ENCODE measurements around the gene NINJ1.
"Not testable (repeated sequence)": the region's sequence is repeated elsewhere in the genome, so short reads cannot be mapped to it uniquely, and the experiment has no call there.

The NINJ1 gene

GRCh38 chr9:93117924-93118862 lies 15.9 kb downstream of the NINJ1 start:
- no peak for DNase-seq

- DNase-seq: not testable (repeated sequence)
These were observed 16.5 kb downstream of the NINJ1 start for GRCh38 chr9:93117521-93117920.

GRCh38 chr9:93116072-93116961 lies 17.7 kb downstream of the NINJ1 start:
- no peak for DNase-seq

- no peak for DNase-seq
These were observed 18.5 kb downstream of the NINJ1 start for GRCh38 chr9:93115486-93116071.

DNA sequence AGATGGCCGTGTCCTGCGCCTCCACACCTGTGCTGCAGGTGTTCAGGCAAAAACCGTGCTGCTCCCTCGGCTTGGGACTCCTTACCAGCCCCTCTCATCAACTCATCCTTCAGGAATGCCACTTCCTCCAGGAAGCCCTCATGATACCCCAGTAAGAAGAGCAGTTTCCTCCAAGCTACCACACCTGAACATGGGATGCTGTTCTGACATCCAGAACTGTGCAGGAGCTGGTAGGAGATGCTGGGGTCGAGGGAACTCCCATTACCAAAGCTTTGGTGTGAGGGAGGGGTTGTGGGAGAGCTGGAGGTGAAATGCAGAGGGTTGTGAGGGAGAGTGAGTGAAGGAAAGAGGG lies 19.1 kb downstream of the NINJ1 start:
- DNase-seq: no peak

DNA sequence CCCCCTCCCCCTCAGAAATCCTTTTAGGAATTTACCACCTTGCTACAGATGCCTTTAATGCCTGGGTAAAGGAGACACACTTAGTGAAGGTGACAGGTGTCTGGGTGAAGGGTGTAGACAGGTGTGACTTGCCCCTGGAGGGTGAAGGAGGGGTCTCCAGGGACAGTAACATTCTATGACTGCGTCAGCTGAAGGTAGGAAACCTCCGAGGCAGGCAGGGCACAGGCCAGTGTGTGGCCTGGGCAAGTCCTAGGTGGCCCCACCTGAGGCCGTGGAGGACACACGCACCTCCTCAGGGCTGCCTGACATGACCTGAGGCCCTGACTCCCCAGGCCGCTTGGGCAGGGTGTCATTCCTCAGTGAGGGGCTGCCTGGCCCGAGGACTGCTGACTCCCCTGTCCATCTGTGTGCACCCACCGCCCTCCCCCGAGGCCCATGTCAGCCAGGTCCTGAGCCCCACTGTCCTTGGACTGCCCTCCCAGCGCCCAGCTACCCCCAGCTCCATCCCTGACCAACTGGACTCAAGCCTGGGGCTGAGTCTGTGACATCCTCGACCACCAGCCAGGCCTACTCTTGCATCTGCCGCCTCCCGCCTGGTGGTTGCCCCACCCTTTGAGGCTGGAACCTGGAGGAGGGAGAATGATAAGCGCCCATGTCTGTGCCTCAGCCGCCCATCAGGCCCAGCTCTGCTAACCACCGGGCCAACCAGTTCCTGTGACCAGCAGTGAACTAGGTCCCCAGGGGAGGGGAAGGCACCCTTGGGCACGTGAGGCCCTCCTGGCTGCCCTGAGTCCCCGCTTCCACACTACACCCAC lies 19.7 kb downstream of the NINJ1 start:
- no peak for DNase-seq

DNA sequence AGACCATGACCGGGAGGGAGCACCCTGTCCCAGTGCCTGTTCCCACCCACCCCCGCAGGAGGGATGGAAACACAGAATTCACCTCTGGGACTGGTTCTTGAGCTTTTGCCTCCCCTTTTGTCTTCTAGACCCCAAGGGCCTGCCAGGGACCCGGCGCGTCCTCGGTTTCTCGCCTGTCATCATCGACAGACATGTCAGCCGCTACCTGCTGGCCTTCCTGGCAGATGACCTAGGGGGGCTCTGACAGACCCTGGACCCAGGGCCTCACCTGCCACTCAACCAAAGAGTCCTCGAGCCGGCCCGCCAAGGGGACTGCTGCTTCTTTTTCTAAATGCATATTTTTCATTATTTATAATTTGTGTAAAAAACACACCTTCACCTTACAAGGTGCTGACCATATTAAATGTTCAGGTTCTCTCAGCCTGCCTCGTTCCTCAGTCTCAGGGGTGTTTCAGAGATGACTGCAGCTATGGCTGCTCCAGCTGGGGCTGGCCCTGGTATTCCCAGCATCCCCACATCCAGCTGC lies 21.1 kb downstream of the NINJ1 start:
- DNase-seq: no peak

- no peak for DNase-seq
These were observed 21.8 kb downstream of the NINJ1 start for GRCh38 chr9:93112116-93112863.

- no peak for DNase-seq
These were observed 22.5 kb downstream of the NINJ1 start for GRCh38 chr9:93111371-93112115.

DNA sequence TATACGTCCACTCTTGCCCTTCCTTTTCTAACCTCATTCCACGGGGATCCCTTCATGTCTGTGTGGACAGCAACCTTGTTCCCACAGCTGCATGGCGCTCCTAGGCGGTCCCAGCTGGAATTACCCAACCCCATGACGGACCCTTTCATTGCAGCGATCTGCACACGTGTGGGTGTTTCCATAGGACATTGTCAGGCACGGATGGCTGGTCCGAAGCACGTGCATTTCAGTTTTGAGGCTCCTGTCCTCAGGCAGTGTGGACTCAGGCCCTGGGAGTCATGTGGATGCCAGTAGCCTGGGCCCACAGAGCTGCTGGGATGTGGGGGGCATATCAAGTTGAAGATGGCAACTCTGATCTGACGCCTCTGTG lies 23.1 kb downstream of the NINJ1 start:
- DNase-seq: no peak

DNA sequence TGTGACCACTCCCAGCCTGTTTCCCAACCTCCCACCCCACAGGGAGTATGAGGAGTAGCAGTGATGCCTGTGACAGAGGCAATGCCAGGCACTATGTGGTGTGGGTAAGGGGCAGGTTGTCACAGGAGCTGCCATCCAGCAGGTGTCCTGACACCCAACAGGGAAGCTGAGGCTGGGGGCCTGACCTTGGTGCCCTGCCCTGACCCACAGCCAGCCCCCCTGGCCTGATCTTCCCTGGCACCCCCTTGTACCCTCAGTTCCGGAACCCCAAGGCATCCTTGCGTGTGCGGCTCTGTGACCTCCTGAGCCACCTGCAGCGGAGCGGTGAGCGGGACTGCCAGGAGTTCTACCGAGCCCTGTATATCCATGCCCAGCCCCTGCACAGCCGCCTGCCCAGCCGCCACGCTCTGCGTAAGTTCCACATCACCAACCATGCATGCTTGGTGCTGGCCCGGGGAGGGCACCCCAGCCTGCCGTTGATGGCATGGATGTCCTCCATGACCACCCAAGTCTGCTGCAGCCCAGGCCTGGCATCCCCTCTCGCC lies 23.7 kb downstream of the NINJ1 start:
- DNase-seq: no peak

DNA sequence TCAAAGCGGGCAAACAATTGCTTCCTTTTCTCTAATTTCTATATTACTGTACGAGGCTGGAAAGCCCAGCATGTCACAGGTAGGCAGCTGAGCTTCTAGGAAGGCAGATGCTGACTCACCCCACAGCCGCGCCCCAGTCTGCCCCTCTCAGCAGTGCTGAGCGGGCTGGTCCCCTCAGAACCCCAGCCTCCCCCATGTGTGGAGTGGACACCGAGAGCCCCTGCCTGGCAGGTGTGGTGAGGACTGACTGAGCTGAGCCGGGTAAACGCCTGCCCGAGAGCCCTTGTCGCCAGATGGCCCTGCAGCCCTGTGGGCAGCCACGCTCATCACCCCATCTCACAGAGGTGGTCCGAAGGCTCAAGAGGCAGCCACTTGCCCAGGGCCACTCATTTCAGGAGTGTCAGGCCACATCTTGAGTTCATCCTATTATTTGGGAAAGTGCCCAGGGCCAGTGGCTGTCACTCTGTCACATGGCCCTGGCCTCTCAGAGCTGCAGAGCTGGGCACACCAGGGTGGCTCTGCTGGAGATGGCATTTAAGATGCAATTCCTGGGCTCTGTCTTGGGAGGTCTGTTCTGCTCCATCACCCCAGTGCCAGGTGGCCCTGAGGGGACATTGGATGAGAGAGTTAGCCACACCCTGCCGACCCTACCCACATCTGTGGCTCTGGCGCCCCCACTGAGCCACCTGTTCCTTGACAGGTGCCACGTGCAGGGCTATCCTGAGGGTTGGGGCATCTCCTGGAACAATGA lies 25.6 kb downstream of the NINJ1 start:
- DNase-seq: no peak

DNA sequence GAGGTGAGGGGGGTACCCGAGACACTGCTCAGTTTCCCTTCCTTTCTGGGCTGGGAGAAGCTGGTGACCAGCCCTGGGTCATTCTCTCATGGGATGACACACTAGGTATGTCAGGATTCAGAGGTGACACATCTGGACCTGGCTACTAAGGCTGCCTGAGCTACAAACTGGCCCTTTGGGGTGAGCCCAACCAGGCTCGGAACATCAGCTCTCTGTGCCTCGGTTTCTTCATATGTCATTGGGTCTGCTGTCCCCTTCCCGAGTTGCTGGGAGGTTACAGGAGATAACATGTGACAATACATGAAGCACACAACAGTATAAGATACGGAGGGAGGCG lies 26.3 kb downstream of the NINJ1 start:
- no peak for DNase-seq

DNA sequence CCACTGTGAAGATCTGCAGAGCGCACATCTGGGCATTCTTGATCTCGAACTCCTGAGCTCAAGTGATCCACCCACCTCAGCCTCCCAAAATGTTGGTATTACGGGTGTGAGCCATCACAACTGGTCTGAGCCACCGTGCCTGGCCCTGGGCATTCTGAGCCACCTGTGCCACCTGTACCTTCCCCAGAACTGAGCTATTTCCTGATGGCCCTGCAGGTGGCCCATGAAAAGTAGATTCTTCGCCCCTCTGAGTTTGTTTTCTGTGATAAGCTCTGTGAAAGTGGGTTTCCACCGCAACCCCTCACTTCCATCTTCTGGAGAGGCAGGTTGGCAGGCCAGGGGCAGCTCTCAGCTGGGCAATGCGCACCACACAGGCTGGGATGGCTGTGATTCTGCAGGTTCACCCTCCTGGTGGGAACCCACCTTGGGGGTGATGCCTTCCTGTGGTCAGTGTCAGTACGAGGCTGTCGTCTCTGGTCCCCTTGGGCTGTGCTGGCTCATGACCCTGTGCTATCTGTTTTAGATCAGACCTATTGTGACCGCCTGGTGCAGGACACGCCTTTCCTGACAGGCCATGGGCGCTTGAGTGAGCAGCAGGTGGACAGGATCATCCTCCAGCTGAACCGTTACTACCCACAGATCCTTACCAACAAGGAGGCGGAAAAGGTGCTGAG lies 26.8 kb downstream of the NINJ1 start:
- no peak for DNase-seq

DNA sequence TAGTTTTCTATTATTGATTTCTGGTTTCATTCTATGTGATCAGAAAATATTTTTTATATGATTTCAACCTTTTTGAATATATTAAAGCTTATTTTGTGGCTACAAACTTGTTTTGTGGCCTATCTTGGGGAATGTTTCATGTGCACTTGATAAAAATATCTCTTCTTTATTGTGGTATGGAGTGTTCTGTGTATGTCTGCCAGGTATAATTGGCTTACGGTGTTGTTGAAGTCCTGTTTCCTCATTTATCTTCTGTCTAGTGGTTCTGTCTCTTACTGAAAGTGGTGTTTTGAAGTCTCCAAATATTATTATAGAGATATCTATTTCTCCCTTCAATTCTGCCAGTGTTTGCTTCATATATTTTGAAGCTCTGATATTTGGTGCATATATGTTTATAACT lies 28.4 kb downstream of the NINJ1 start:
- no peak for DNase-seq

DNA sequence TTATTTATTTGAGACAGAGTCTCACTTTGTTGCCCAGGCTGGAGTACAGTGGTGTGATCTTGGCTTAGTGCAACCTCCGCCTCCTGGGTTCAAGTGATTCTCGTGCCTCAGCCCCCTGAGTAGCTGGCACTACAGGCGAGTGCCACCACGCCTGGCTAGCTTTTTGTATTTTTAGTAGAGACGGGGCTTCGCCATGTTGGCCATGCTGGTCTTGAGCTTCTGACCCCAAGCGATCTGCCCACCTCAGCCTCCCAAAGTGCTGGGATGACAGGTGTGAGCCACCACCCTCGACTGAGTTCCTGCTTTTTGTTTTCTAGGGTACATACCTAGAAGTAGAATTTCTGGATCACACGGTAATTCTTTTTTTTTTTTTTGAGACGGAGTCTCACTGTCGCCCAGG lies 33.0 kb downstream of the NINJ1 start:
- not testable (repeated sequence) for DNase-seq

DNA sequence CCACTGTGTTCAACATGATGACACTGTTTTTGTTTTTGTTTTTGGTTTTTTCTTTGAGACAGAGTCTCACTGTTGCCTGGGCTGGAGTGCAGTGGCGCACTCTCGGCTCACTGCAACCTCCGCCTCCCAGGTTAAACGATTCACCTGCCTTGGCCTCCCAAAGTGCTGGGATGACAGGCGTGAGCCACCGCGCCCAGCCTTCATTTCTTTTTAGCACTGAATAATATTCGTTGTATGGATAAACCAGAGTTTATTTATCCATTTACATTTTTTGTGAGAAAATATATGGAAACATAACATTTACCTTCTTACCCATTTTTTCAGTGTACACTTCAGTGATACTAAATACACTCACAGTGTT lies 33.8 kb downstream of the NINJ1 start:
- no peak for DNase-seq

GRCh38 chr9:93099551-93100275 lies 34.3 kb downstream of the NINJ1 start:
- no peak for DNase-seq

Measured in NCI-H748 treated with DMSO at 0.1 percent for 48 hours (cell line).